T-cell (primary cell): ENCODE results near the gene CTR9. TPM values are rescaled to one million over a fixed set of nuclear protein-coding genes. Genes with fewer than 3 reads are reported as not detected.

Experiments used
- ATAC-seq, 4 experiments: fragments of 200-7000 bp in 3 of 4; fragments of 150-1000 bp in 1 of 4; cut with Tn5 transposase; replicated peaks in 1 of 4; 1 replicate in 3 of 4; 2 replicates in 1 of 4; pipeline ENCODE4 v1.10.0; 2021; ENCODE audit warnings: moderate library complexity in 3 of 4, mild to moderate bottlenecking in 2 of 4, moderate number of reproducible peaks in 1 of 4
- CTCF ChIA-PET, 2 donors: fragments of 300-600 bp; sonication (Branson Sonifier 250); formaldehyde crosslinking; loops; one replicate each; lab custom pipeline; 2022; ENCODE audit warnings: antibody characterized with exemption in 2 of 2; lab: Charles Lee
- POLR2A ChIA-PET, 2 donors: fragments of 300-600 bp; sonication (Branson Sonifier 250); formaldehyde crosslinking; loops; one replicate each; lab custom pipeline; 2022; ENCODE audit warnings: antibody characterized with exemption in 2 of 2; lab: Charles Lee
- DNase-seq, 35 experiments: peaks; one replicate each; pipeline versions ENCODE4 v3.0.0 to v3.0.0-alpha.2; 2013 to 2023
- H3K27ac ChIP-seq: one replicate; pipeline ENCODE4 v1.5.1; 2013; ENCODE audit warnings: low read length
- H3K27me3 ChIP-seq, 2 experiments: replicated peaks in 1 of 2; 1 replicate in 1 of 2; 2 replicates in 1 of 2; pipeline versions ENCODE4 v1.6.1 to v1.7.0; 2013; ENCODE audit warnings: low read length in 1 of 2, mixed read lengths in 1 of 2; ENCODE audit not compliant: control insufficient read depth in 2 of 2, insufficient read depth in 2 of 2; ENCODE audit errors: extremely low read depth in 1 of 2
- H3K36me3 ChIP-seq, 2 donors: 1 replicate in 1 of 2; 2 replicates in 1 of 2; pipeline versions ENCODE4 v1.6.1 to v1.7.0; 2013; ENCODE audit warnings: low read length in 1 of 2; ENCODE audit not compliant: control insufficient read depth in 2 of 2, insufficient read depth in 1 of 2; ENCODE audit errors: extremely low read depth in 1 of 2
- H3K4me1 ChIP-seq, 2 experiments: 1 replicate in 1 of 2; 2 replicates in 1 of 2; pipeline versions ENCODE4 v1.6.1 to v1.7.0; 2013; ENCODE audit warnings: low read length in 2 of 2, mixed read lengths in 1 of 2; ENCODE audit not compliant: insufficient read depth in 2 of 2, control insufficient read depth in 1 of 2; ENCODE audit errors: extremely low read depth in 1 of 2
- H3K4me3 ChIP-seq, 2 donors: 1 replicate in 1 of 2; 2 replicates in 1 of 2; pipeline versions ENCODE4 v1.5.1 to v1.7.0; 2013; ENCODE audit warnings: mild to moderate bottlenecking in 2 of 2, low read length in 1 of 2, moderate library complexity in 1 of 2; ENCODE audit not compliant: control insufficient read depth in 1 of 2; ENCODE audit errors: extremely low read depth in 1 of 2
- H3K9me3 ChIP-seq: 2 replicates; pipeline ENCODE4 v1.7.0; 2013
- H3K27ac Mint-ChIP-seq, 2 donors: one replicate each; pipeline ENCODE4 v1.8.0; 2020 to 2021; ENCODE audit warnings: mild to moderate bottlenecking in 2 of 2, mixed read lengths in 2 of 2
- H3K27me3 Mint-ChIP-seq, 2 donors: one replicate each; pipeline ENCODE4 v1.8.0; 2021 to 2022; ENCODE audit warnings: mixed read lengths in 2 of 2
- H3K36me3 Mint-ChIP-seq: one replicate; pipeline ENCODE4 v1.8.0; 2021; ENCODE audit warnings: mixed read lengths
- H3K4me1 Mint-ChIP-seq, 3 donors: one replicate each; pipeline ENCODE4 v1.8.0; 2020 to 2022; ENCODE audit warnings: mixed read lengths in 3 of 3, mild to moderate bottlenecking in 1 of 3
- H3K4me3 Mint-ChIP-seq, 3 donors: one replicate each; pipeline ENCODE4 v1.8.0; 2020 to 2022; ENCODE audit warnings: mild to moderate bottlenecking in 3 of 3, mixed read lengths in 3 of 3, moderate library complexity in 3 of 3
- H3K9me3 Mint-ChIP-seq, 3 donors: one replicate each; pipeline ENCODE4 v1.8.0; 2020 to 2022; ENCODE audit warnings: mixed read lengths in 3 of 3
- WGBS: methylation state at CpG from one replicate; pipeline ENCODE4 v1.1.5; 2013; ENCODE audit warnings: missing lambda C conversion rate; ENCODE audit not compliant: insufficient coverage; 5-methylcytosine and 5-hydroxymethylcytosine counted together
- total RNA-seq, 35 experiments: library from RNA in 6 of 35; stranded (reverse) in 6 of 35; fragments of 120-200 nt in 1 of 35; gene quantifications; one replicate each; pipeline versions ENCODE4 v1.2.1 to v1.2.4 and lab custom pipeline; 2013 to 2026

The CTR9 gene
- total RNA-seq (10 to 100 TPM; 26.4 to 45.6 (median 42.2) TPM), total RNA-seq (lab: John Stamatoyannopoulos, UW) (53.1 to 165 (median 110) reads per million in 29 experiments)
- 45.1 TPM for total RNA-seq (2013)

GRCh38 chr11:10750838-10751580, at the start of gene CTR9:
CTR9 (plus strand) TSS chr11:10751246; CDS start chr11:10751413, 167 bp downstream.
- Histone ChIP-seq H3K4me3 (peak within 1 kb of the TSS; percentile 98), H3K27ac (peak within 1 kb of the TSS; percentile 76), H3K27me3 (no peaks in the 10 kb centered on the region), H3K9me3 (no peaks in the 10 kb centered on the region), H3K4me1 (peaks cover 11 to 14% of the 10 kb centered on the region in 2 experiments), H3K36me3 (peaks cover 0 to 26% of the 10 kb centered on the region in 2 donors)
- WGBS: under 1% methylated on average over 56 of the region's 67 CpGs
- ChIA-PET POLR2A (interaction anchor here (0.6 to 2.3 kb wide), 4 partner anchors 58 to 512 kb away, joined by 3 to 16 read pairs (median 6); partner anchors contain the start of genes EIF4G2 (in 2 of the 2) and ZBED5 (in 1 of the 2)), CTCF (interaction anchor here in 1 of 2 donors (0.5 to 1.8 kb wide), 7 partner anchors 14 to 1002 kb away, joined by 3 to 10 read pairs (median 3); partner anchors contain the start of genes EIF4G2, RNF141 and ZBED5)
- peak; percentile 90 to 96 (median 95) for ATAC-seq
- H3K4me1 Mint-ChIP-seq: peaks cover 21 to 35% (median 26%) of the 10 kb centered on the region in 3 donors
- peak; percentile 82 to 94 (median 87) for DNase-seq
- peaks cover 15% of the 10 kb centered on the region for H3K36me3 Mint-ChIP-seq
- no peaks in the 10 kb centered on the region for H3K27me3 Mint-ChIP-seq
- peak within 1 kb of the TSS; percentile 89 to 94 for H3K27ac Mint-ChIP-seq
- H3K9me3 Mint-ChIP-seq: no peaks in the 10 kb centered on the region
- peak within 1 kb of the TSS; percentile 95 to 96 (median 95) for H3K4me3 Mint-ChIP-seq

GRCh38 chr11:10701982-10702381, 49.1 kb upstream of the CTR9 start:
- WGBS: no CpG with 5 or more reads among the region's 3 CpGs
- H3K4me1 Mint-ChIP-seq: no peaks in the 10 kb centered on the region
- no peak for DNase-seq
- H3K27ac Mint-ChIP-seq: no peak overlapping the region
- H3K4me3 Mint-ChIP-seq: no peak overlapping the region
- ATAC-seq: no peak
- Histone ChIP-seq H3K4me3 (no peak overlapping the region), H3K9me3 (no peaks in the 10 kb centered on the region), H3K36me3 (no peaks in the 10 kb centered on the region), H3K4me1 (no peaks in the 10 kb centered on the region), H3K27me3 (peaks cover 0 to 7% of the 10 kb centered on the region in 2 experiments), H3K27ac (no peak overlapping the region)
- ChIA-PET POLR2A (no interaction called here), CTCF (no interaction called here)
- H3K27me3 Mint-ChIP-seq: peaks cover 5 to 6% of the 10 kb centered on the region in 2 donors
- H3K36me3 Mint-ChIP-seq: no peaks in the 10 kb centered on the region
- no peaks in the 10 kb centered on the region for H3K9me3 Mint-ChIP-seq

- no peaks in the 10 kb centered on the region for H3K9me3 Mint-ChIP-seq
- ChIA-PET CTCF (no interaction called here), POLR2A (interaction anchor here in 1 of 2 donors (0.7 kb wide), 1 partner anchor 256 kb away, joined by 4 read pairs; no protein-coding TSS in a partner anchor)
- Histone ChIP-seq H3K4me1 (no peaks in the 10 kb centered on the region), H3K36me3 (no peaks in the 10 kb centered on the region), H3K9me3 (no peaks in the 10 kb centered on the region), H3K27ac (no peak overlapping the region), H3K4me3 (no peak overlapping the region), H3K27me3 (no peaks in the 10 kb centered on the region)
- H3K36me3 Mint-ChIP-seq: no peaks in the 10 kb centered on the region
- ATAC-seq: no peak
- WGBS: 88% methylated on average over 3 of the region's 3 CpGs
- no peaks in the 10 kb centered on the region for H3K4me1 Mint-ChIP-seq
- H3K27me3 Mint-ChIP-seq: no peaks in the 10 kb centered on the region
- H3K4me3 Mint-ChIP-seq: no peak overlapping the region
- no peak for DNase-seq
- no peak overlapping the region for H3K27ac Mint-ChIP-seq
These were observed 42.9 kb upstream of the CTR9 start for GRCh38 chr11:10708131-10708530.

GRCh38 chr11:10709299-10710086, 41.6 kb upstream of the CTR9 start:
- Histone ChIP-seq H3K36me3 (no peaks in the 10 kb centered on the region), H3K9me3 (no peaks in the 10 kb centered on the region), H3K27ac (no peak overlapping the region), H3K27me3 (no peaks in the 10 kb centered on the region), H3K4me1 (no peaks in the 10 kb centered on the region), H3K4me3 (no peak overlapping the region)
- ChIA-PET CTCF (no interaction called here), POLR2A (no interaction called here)
- no peaks in the 10 kb centered on the region for H3K27me3 Mint-ChIP-seq
- DNase-seq: no peak
- 100% methylated on average over 2 of the region's 5 CpGs for WGBS
- no peaks in the 10 kb centered on the region for H3K4me1 Mint-ChIP-seq
- H3K27ac Mint-ChIP-seq: no peak overlapping the region
- no peak for ATAC-seq
- no peaks in the 10 kb centered on the region for H3K9me3 Mint-ChIP-seq
- no peaks in the 10 kb centered on the region for H3K36me3 Mint-ChIP-seq
- H3K4me3 Mint-ChIP-seq: no peak overlapping the region

- no peak overlapping the region for H3K27ac Mint-ChIP-seq
- no peak for ATAC-seq
- Histone ChIP-seq H3K36me3 (no peaks in the 10 kb centered on the region), H3K4me3 (no peak overlapping the region), H3K4me1 (no peaks in the 10 kb centered on the region), H3K27me3 (peaks cover 0 to 10% of the 10 kb centered on the region in 2 experiments), H3K9me3 (no peaks in the 10 kb centered on the region), H3K27ac (no peak overlapping the region)
- H3K36me3 Mint-ChIP-seq: no peaks in the 10 kb centered on the region
- H3K9me3 Mint-ChIP-seq: no peaks in the 10 kb centered on the region
- no peak for DNase-seq
- H3K4me1 Mint-ChIP-seq: no peaks in the 10 kb centered on the region
- 52% methylated on average over 3 of the region's 4 CpGs for WGBS
- ChIA-PET POLR2A (no interaction called here), CTCF (no interaction called here)
- peaks cover 14% of the 10 kb centered on the region in 2 donors for H3K27me3 Mint-ChIP-seq
- H3K4me3 Mint-ChIP-seq: no peak overlapping the region
These were observed 35.5 kb upstream of the CTR9 start for GRCh38 chr11:10715571-10715970.

- H3K4me3 Mint-ChIP-seq: no peak overlapping the region
- Histone ChIP-seq H3K9me3 (no peaks in the 10 kb centered on the region), H3K27ac (no peak overlapping the region), H3K27me3 (peaks cover 0 to 11% of the 10 kb centered on the region in 2 experiments), H3K4me3 (no peak overlapping the region), H3K4me1 (no peaks in the 10 kb centered on the region), H3K36me3 (no peaks in the 10 kb centered on the region)
- no peak for DNase-seq
- CTCF ChIA-PET: no interaction called here
- no peak for ATAC-seq
- H3K36me3 Mint-ChIP-seq: no peaks in the 10 kb centered on the region
- H3K27ac Mint-ChIP-seq: no peak overlapping the region
- POLR2A ChIA-PET: no interaction called here
- WGBS: no CpG with 5 or more reads among the region's 3 CpGs
- no peaks in the 10 kb centered on the region for H3K4me1 Mint-ChIP-seq
- H3K27me3 Mint-ChIP-seq: peaks cover 14% of the 10 kb centered on the region in 2 donors
- no peaks in the 10 kb centered on the region for H3K9me3 Mint-ChIP-seq
These were observed 34.9 kb upstream of the CTR9 start for GRCh38 chr11:10716122-10716521.
